GM21529 (cell line): Measurements from ENCODE around the gene EHF.

Source experiments
- ATAC-seq: cut with Tn5 transposase; IDR thresholded peaks from one replicate; pipeline ENCODE4 v1.9.1; 2021; ENCODE audit not compliant: unreplicated experiment

EHF gene

DNA sequence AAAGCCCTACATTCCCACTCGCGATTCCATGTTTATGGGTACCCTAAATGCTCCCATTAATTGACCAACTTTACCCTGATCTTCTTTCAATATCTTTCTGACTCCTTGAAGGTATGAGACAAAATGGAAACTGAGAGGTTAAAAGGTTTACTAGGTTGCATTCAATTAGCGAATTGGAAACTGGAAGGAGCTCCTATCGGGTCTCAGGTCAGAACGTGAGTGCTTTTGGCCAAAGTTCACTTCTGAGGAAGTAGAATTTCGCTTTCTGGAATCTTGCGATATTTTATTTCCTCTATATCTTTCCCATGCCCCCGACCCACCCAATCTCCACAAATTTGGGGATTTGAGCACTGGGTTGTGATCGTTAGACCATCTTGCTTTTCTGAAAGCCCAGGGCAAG is 2.6 kb downstream of the EHF start:
- peak; percentile 41 for ATAC-seq

DNA sequence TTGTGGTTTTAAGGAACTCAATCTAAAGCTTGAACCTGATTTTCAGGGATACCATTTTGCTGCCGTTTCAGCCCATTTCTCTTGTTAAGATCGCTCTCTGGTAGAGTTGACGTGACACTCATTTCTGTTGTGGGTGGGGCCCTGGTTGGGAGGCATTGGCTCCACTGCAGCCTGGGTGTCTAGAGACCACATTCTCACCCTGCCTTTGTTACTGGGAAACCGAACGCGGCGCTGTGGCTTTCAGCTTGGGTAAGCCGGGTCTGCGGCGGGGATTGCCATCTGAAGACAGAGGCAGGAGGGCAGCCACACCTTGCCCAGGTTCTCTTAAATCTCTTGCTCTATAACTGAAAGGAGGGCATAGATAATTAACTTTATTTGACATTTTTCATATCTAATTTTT is 3.2 kb downstream of the EHF start:
- peak; percentile 84 for ATAC-seq

DNA sequence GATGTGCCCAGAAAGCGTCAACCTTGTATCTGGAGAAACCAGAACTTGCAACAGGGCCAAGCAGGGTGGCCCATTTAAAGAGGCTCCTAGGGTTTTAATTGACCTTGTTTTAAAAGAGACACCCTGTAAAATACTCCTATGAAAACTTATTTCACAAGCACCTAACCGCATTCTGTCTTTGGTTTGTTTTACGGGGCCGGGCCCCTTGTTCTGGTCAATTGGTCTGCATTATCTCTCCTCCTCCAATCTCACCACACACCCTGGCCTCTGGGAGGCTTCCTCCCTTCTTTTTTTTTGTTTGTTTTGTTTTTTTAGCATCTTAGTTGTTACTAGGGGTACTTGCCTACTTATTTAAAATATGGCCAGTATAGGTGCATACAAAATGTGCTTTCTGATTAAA is 4.7 kb downstream of the EHF start:
- ATAC-seq = no peak

DNA sequence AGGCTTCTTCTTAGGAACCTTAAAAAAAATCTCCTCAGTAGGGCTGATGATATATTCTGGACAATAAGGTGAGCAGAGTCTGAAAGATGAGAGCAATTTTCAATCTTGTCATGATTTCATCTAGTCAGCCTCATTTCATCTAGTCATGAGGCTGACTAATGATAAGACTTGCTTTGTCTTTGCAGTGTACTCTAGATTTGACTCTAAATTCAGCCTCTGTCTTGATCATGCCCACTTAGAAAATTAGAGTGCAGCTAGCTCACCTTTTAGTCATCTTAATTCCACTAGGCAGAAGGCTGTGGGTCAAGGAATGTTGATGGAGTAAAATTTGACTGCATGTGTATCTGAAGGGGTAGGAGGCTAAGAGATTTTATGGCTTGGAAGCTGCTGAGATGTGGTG is 5.5 kb downstream of the EHF start:
- ATAC-seq = no peak

DNA sequence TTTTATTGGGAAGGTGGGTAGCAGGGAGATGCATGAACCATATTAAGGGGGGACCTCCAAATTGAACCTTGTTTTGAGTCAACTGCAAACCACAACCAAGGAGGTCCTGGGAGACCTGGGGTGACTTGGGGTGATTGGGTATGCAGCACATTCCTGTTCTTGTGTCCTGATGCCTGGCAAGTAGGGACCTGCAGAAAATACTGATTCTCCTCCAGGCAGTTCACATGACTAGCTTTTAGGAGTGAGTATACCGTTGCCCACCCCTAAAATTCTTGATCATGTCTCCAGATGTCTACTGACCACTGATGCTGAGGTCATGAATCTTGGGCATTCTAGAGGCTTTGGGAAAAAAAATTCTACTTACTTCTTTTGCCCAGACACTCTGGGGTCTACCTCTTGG is 6.3 kb downstream of the EHF start:
- no peak for ATAC-seq

DNA sequence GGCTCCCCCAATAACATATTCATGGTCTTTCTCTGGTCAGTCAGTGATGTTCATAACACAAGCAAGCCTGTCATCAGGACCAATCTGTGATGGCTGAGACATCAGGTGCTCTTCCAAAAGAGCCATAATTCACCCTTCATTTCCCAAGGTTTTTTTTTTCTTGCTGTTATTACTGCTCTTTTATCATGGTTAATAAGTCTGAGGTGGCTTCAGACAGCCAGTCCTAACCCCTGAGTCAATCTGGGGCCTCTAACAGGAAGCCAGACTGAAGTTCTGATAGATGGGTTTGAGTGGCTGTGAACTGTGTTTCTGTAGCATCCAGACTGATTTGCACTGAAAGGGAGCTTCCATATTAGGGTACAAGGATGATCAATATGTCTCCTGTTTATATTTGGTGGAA is 8.8 kb downstream of the EHF start:
- ATAC-seq = no peak

DNA sequence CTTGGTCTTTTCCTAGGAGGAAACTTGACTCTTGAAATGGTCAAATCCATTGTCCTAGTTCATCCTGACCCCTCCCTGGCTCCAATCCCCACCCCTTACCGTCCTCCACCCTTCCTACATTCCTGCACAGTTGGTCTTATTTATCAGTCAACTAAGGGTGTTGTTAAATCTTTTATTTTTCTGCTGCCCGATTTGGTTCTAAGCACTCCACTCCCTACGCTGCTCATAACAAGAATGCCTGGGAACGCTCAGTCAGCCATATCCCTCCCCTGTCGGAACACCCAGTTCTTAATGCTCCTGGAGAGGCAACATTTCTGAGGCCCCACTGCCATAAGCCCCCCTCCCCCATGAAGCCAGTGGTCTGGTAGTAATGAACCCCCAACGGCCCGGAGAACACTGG is 9.7 kb downstream of the EHF start:
- no peak for ATAC-seq

DNA sequence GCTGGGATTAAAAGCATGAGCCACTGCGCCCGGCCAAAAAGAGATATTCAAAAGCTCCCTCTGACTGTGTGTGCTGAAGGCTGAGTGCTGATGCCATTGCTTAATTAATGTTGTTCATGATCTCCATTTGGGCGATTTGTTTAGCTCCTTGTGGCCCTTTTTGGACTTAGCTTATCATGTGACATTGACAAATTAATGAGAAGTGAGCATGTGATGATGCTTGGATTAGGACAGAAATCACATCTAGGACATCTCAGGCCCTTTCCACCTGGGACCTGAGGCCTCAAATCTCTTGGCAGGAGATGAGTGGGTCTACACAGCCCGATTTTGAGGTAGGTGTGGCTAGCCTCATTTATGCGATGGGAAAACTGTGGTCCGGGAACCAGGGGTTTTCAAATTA is 10.4 kb downstream of the EHF start:
- no peak for ATAC-seq

DNA sequence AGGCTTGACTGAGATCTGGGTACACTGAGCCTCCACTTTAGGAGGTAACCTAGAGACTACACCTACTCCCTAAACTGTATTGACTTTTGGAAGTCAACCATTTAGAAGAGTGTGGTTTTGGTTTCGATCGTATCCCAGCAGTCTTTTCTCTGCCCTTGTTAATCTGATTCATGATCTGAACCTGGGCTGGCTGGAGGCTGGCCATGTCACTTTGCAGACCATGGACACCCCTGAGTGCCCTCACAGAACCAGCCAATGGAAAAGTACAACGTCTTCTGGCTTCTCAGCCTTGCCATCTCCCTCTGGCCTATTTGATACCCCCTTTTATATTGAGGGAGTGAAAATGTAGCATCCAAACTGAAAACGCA is 10.8 kb downstream of the EHF start:
- no peak for ATAC-seq

DNA sequence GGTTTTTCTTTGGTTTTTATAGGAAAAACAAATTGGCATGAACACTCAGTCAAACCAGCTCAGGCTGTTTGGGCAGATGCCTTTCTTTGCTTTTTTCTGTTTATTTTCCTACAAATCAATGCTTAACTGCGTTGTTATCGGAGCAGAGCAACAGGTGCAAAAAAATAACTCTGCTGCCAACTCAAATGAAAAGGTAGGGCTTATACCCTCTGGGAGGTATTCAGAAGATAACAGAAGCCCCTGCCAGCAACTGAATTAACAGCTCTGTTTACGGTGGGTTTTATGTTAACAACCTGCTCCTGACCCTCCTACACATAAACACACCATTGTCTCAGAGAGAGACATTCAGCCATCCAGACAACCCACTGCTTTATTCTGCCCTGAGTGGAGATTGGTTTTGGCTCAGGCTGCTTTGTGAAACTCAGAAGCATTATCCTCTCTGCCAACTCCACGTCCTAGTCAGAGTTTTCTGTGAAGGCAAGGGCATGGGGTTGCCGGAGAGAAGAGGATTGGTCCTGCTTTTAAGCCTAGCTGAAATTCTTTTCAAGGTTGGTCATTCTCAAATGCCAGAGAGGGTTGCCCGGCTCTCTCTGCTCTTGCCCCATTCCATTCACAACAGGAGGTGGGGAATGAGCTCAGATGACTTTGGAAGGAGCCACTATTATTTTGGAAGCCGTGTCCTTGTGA is 11.4 kb downstream of the EHF start:
- ATAC-seq = no peak

DNA sequence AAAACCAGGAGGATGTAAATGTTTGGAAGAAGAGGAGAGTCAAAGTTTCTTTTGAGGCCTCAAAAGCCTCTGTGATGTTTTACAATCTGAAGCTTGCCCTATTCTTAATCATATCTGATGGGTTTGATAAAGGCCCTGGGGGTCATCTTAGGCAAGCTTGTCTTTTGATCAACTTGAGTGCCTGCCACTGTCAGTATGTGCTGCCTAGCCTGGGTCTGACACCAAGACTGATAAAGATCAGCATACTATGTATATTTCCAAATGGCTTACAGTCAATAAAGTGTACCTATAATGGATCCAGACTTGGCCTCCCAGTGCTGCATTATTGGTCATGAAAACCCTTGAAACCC is 12.7 kb downstream of the EHF start:
- ATAC-seq = no peak

DNA sequence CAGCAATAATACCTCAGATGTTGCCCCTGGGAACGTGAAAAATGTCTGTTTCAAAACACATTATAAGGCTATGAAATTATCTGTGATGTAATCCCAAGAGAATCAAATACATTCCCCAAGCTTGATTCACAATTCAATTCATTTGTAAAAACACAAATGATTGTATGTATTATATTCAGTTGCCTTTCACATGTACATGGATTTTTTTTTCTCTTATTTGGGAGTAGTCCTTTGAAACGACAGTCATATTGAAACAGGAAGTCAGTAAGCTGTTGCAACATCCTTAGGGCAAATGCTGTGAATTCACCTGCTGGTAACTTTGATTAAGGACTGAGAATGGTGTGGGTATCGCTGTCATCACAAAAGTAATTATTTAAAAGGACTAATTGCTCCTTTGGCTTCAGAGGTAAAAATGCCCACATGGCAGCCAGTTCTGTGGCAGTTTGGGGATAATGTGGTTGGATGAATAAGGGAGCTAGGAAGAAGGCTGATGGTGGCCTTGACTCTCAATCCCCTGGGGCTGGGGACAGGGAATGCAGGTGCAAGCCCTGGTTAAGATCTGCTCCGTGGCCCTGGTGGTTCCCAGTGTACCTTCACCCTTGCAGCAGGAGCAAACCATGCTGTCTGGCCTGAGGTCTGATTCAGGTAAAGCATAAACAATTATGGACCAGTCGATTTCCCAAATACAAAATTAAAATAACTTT is 13.2 kb downstream of the EHF start:
- ATAC-seq = peak; percentile 91

DNA sequence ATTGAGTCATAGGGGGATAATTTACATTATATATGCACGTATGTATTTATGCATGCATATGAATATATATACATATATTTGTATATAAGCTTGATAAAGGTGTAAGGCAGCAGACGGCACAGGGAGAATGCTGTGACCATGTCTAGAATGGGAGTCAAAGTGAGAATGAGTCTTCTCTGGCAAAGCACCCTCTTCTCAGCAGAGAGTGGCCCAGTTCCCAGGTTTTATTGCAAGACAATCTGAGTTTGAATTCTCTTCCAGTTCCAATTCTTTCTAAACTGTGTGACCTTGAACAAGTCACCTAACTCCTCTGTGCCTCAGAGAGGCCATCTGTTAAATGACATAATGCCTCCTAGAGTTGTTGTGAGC is 13.8 kb downstream of the EHF start:
- no peak for ATAC-seq

DNA sequence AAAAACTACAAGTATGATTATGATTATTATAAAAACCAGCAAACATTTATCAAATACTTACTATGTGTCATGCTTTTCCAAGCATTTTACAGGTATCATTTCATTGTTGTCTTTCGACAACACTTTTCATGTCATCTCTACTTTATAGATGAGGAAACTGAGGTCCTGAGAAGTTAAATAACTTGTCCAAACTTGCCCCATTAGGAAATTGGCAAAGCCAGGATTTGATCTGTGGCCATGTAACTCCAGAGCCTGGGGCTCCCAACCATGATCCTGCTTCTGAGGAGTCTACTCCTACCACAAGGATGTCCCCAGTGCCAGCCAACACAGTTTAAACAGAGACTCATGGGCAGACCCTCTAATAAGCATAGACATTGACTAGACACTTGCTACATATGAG is 15.2 kb downstream of the EHF start:
- no peak for ATAC-seq

DNA sequence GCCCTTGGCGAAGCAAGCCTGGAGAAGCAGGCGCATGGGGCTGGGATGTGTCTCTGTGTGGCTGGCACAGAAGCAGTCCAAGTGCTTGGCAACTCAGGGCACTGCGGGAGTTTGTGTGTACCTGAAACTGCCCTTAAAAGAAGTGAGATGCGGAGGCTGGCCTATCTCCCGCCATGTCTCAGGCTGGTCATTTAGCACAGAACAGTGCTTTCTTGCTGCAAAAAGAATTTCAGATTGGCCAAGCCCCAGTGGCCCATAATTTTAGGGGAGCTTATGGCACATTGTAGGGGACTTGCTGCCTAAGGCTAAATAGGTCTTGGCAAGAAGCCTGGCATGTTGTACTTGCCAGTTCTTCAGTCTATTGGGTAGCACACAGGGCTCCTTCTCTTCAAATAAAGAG is 16.4 kb downstream of the EHF start:
- no peak for ATAC-seq

DNA sequence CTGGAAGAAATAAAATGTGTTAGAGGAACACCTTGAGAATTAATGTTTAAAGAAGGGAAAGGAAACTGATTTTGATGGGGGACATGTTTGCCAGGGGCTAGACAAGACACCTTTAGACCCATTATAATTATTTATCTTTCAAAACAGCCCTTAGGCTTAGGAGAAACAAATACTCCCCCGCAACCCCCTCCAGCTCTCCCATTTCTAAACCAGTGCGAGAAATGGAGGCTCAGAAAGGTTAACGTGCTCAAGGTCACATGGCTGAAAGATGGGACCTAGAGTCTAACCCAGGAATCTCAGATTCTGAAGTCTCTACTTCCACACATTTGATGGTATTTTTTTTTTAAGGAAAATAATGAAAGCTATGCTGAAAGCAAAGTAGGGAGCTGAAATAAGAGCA is 18.0 kb downstream of the EHF start:
- ATAC-seq = no peak

DNA sequence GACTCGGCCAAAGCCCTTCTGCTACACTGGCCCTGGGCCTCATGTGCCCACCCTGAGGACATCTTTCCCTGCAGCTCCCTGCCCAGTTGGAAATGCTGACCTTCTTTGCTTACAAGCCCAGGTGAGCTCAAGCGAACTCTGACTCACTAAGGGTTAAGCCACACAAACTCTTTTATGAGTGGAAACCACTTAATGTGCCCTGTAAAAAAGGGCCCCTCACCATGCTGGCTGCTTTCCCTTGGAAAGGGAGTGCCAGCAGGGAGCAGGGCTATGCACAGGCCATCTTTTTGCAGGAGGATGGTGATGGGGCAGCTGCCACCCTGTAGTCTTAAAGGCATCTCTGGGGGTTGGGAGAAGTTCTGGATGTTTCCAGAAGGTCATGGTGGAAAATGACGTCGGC is 18.7 kb downstream of the EHF start:
- no peak for ATAC-seq

DNA sequence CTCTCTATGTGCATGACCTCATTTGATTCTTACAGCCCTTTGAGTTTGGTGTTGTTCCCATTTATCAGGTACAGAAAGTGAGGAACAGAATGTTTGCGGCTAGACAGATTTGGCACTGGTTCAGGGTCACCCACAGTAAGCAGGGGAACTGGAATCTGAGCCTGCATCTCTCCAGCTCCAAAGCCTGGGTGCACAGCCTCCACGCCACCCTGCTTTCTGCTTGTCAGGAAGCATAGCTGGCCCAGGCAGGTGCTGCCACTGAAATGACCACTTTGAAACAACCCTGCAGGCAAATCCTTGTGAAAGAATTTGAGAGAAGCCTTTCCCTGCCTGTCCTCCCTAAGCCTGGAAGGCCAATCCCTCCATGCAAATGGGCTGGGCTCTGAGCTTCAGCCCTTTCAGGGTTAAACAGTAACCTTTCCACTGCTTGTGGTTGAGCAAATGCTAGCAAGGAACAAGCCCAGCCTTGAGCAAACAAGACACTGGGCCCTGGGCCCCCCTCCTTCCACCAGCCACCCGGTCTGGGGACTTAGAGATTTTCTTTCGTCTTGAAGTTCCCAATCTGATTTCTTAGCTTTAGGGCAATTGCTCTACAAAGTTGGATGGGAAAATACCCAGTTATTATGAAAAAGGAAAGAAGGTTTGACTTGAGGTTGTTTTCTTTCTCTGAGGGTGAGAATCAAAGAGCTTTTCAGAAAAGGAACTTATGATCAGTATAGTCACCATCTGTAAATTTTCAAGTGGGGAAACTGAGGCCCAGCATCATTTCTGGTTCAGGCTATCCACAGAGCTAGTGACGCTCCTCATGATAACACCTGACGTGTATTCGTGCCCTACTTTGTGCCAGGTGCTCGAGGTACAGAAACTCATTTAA is 19.4 kb downstream of the EHF start:
- peak; percentile 73 for ATAC-seq

DNA sequence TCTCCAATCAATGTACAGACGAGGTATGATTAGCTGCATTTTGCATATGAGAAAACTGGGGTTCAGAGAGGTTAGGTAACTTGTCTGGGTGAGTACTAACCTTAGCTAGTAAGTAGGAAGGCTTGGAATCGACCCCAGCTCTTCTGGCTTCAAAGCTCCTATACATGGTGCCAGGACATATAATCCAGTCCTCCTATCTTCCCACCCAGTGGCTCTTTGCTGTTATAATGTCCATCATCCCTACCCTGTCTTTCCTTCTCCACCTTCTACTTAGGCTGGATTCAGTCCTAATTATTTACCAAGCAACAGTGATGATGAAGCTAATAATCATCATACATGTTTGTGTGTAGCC is 20.0 kb downstream of the EHF start:
- no peak for ATAC-seq

DNA sequence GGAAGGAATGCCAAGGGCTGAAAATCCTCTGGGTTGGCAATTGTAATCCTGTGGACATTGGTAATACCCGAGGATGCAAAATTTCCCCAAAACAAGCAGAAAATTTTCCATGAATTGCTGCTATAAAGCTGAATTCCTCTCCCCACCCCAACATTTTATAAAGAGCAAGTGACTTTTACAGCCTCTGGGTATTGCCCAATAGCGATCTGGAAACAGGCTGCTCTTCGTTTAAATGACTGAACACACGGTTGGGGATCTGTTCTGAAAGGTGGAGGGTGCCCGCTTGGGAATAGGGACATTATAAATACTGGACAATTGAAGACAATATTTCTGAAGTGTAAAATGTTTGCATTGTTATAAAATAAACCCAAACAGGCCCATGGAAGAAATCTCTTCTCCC is 20.6 kb downstream of the EHF start:
- no peak for ATAC-seq

DNA sequence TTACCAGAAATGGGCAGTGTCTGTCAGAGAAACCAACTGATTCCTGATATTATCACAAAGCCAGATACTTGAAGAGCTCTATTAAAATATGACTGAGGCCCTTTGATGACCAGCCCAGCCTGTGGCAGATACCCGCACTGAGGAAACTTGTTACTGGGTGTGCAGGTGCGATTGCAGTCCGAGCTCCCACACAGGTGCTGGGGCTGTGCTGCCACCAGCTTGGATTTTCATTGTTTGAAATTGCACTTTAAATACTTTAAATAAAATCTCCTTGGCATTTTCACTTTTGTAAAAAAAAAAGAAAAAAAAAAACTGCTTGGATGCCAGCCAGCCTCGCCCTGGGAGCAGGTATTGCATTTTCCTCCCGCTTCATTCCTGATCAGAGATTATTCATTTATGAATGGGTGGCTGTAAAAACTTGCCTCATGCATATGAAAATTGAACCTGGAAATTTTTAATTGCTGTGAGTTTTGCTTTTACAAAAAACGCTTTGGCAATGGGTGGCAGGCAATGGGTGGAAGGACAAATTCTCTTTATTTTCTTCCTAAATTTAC is 21.2 kb downstream of the EHF start:
- ATAC-seq = no peak

DNA sequence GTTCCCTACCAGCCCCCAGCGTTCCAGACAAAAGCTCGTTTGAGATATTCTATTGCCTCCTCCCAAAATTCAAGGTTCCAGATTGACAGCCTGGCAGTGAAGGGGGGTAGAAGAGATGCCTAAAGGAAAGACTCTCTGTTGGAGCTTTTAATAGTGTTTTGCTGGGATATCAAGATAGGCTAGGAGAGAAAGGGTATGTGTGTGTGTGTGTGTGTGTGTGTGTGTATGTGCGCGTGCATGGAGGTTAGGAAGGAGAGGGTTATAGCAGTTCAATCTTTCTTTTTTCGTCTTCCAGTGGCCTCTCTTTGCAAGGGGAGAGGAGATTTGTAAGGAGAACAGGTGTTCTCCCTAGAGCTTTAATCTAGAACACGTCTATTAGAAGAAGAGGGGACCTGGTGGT is 22.0 kb downstream of the EHF start:
- no peak for ATAC-seq
